H1 (cell line): ENCODE results near the gene ZNF629. TPM values are rescaled to one million over a fixed set of nuclear protein-coding genes. Genes with fewer than 3 reads are reported as not detected.

Experiments used
- CHD1 ChIP-seq: IDR thresholded peaks from 2 replicates; pipeline ENCODE4 v1.6.1; 2012; ENCODE audit warnings: low read depth, low read length, improper control_type of control experiment
- CHD7 ChIP-seq: fragments of 300-600 bp; sonication (generic); IDR thresholded peaks from 2 replicates; pipeline ENCODE4 v1.7.1; 2012; ENCODE audit warnings: low read length, moderate library complexity, mild to moderate bottlenecking, inconsistent platforms; ENCODE audit not compliant: insufficient replicate concordance
- KDM4A ChIP-seq: IDR thresholded peaks from one replicate; pipeline ENCODE4 v1.7.1; 2012; ENCODE audit warnings: low read depth, mild to moderate bottlenecking, moderate library complexity, low read length, inconsistent platforms; ENCODE audit not compliant: severe bottlenecking
- MAFK ChIP-seq: IDR thresholded peaks from 2 replicates; pipeline ENCODE4 v1.6.1; 2012; ENCODE audit warnings: low read depth, mild to moderate bottlenecking, improper control_type of control experiment, low read length
- MAX ChIP-seq: IDR thresholded peaks from 2 replicates; pipeline ENCODE4 v1.6.1; 2012; ENCODE audit warnings: inconsistent platforms
- POLR2AphosphoS5 ChIP-seq: IDR thresholded peaks from 2 replicates; pipeline ENCODE4 v1.6.1; 2011; ENCODE audit warnings: low read depth, low read length
- RAD21 ChIP-seq, 2 experiments: IDR thresholded peaks in 1 of 2; conservative IDR thresholded peaks in 1 of 2; 2 replicates each; pipeline ENCODE4 v1.6.1; 2011; ENCODE audit warnings: low read depth in 2 of 2, low read length in 2 of 2, improper control_type of control experiment in 1 of 2, inconsistent platforms in 1 of 2, mild to moderate bottlenecking in 1 of 2, moderate library complexity in 1 of 2
- SIN3A ChIP-seq, 2 experiments: IDR thresholded peaks in 1 of 2; conservative IDR thresholded peaks in 1 of 2; 2 replicates each; pipeline ENCODE4 v1.6.1; 2011 to 2012; ENCODE audit warnings: low read length in 2 of 2, improper control_type of control experiment in 1 of 2, low read depth in 1 of 2, mild to moderate bottlenecking in 1 of 2
- ZNF274 ChIP-seq: IDR thresholded peaks from 2 replicates; pipeline ENCODE4 v1.7.0; 2012; ENCODE audit warnings: low read length, borderline replicate concordance; ENCODE audit errors: extremely low read depth
- polyA plus RNA-seq, 7 experiments: library from polyadenylated mRNA; depleted of rRNA in 3 of 7; stranded (reverse) in 5 of 7; unstranded in 2 of 7; fragments of >200 nt in 5 of 7; fragments of 200-250 nt in 2 of 7; gene quantifications; 1 replicate in 5 of 7; 2 replicates in 1 of 7; 4 replicates in 1 of 7; pipeline versions ENCODE4 v1.2.1 to v1.2.3, GENCODE V29; 2011 to 2013; ENCODE audit warnings: missing spikeins in 2 of 7, mixed read lengths in 2 of 7
- total RNA-seq: library from RNA; stranded (reverse); fragmentation: NEBNext Ultra II Directional; extraction: Animal tissue kit (Norgen Biotek cat#: 25700); gene quantifications from 2 replicates; pipeline ENCODE4 v1.2.1, GENCODE V29; 2021

The ZNF629 gene
- total and polyA plus RNA-seq, 2 of the 8 experiments (the other 6 are each of a cell fraction or from before 2014, with no cell fraction given) = 11.0 to 19.5 TPM

GRCh38 chr16:30775392-30776188 is 11.4 kb downstream of the ZNF629 start (continued):
- TF ChIP-seq CHD7 = no peak
- TF ChIP-seq ZNF274 = no peak
- TF ChIP-seq RAD21 (IDR thresholded peaks at IDR 0.05 in 1 of 2, conservative IDR thresholded peaks at IDR 0.05 in 1 of 2; ENCODE audit: low read depth in 2 of 2, low read length in 2 of 2) = no peak
- TF ChIP-seq CHD1 = no peak
- TF ChIP-seq MAFK = no peak
- peak; percentile 71 for TF ChIP-seq KDM4A
- peak; percentile 93 for TF ChIP-seq POLR2AphosphoS5
- TF ChIP-seq MAX = peak; percentile 89
- peak; percentile 65 to 95; a peak in 3 of 4 replicates for TF ChIP-seq SIN3A (conservative IDR thresholded peaks at IDR 0.05 in 1 of 2, IDR thresholded peaks at IDR 0.05 in 1 of 2; ENCODE audit: low read depth in 1 of 2, low read length in 2 of 2)
